DMS153 treated with DMSO at 0.1 percent for 48 hours (cell line): ENCODE measurements around the gene HSF4.
A peak's percentile ranks its signal among the peaks of the same experiment; 100 is the strongest.

Source experiments
- DNase-seq: peaks from one replicate; lab custom pipeline; 2025; ENCODE audit not compliant: unreplicated experiment; lab: John Stamatoyannopoulos, UW

Gene HSF4

GRCh38 chr16:67149276-67150046, 15.1 kb upstream of the HSF4 start:
- no peak for DNase-seq

GRCh38 chr16:67150047-67150832, 14.3 kb upstream of the HSF4 start:
- DNase-seq: no peak

- peak; percentile 45 for DNase-seq
These were observed 13.6 kb upstream of the HSF4 start, which contains the start of gene B3GNT9 for GRCh38 chr16:67150833-67151396. B3GNT9 (minus strand) TSS chr16:67150998; CDS start chr16:67150485, 513 bp downstream.

GRCh38 chr16:67151431-67152097, 13.0 kb upstream of the HSF4 start:
- DNase-seq: no peak

GRCh38 chr16:67154578-67155294, 9.8 kb upstream of the HSF4 start:
- no peak for DNase-seq

GRCh38 chr16:67155295-67156142, 9.0 kb upstream of the HSF4 start:
- peak; percentile 28 for DNase-seq

GRCh38 chr16:67156143-67156844, 8.3 kb upstream of the HSF4 start:
- no peak for DNase-seq

GRCh38 chr16:67157106-67157748, 7.3 kb upstream of the HSF4 start:
- no peak for DNase-seq

GRCh38 chr16:67157892-67158635, 6.5 kb upstream of the HSF4 start:
- no peak for DNase-seq

GRCh38 chr16:67158637-67159600, 5.6 kb upstream of the HSF4 start:
- DNase-seq: no peak

GRCh38 chr16:67161595-67162058, 2.9 kb upstream of the HSF4 start:
- no peak for DNase-seq

- DNase-seq: peak; percentile 15
These were observed 1.9 kb upstream of the HSF4 start for GRCh38 chr16:67162506-67163163.

GRCh38 chr16:67163164-67163998, 1.2 kb upstream of the HSF4 start:
- DNase-seq: peak; percentile 57

GRCh38 chr16:67163999-67164558, 466 bp upstream of the HSF4 start:
- DNase-seq: peak; percentile 57
